GM21825 (cell line): Measurements from ENCODE around the gene PCBP1.
"Not testable (repeated sequence)": the region's sequence is repeated elsewhere in the genome, so short reads cannot be mapped to it uniquely, and the experiment has no call there.

ENCODE experiments used
- ATAC-seq: cut with Tn5 transposase; IDR thresholded peaks from one replicate; pipeline ENCODE4 v1.9.1; 2021; ENCODE audit warnings: mild to moderate bottlenecking, moderate library complexity; ENCODE audit not compliant: unreplicated experiment

Gene PCBP1

DNA sequence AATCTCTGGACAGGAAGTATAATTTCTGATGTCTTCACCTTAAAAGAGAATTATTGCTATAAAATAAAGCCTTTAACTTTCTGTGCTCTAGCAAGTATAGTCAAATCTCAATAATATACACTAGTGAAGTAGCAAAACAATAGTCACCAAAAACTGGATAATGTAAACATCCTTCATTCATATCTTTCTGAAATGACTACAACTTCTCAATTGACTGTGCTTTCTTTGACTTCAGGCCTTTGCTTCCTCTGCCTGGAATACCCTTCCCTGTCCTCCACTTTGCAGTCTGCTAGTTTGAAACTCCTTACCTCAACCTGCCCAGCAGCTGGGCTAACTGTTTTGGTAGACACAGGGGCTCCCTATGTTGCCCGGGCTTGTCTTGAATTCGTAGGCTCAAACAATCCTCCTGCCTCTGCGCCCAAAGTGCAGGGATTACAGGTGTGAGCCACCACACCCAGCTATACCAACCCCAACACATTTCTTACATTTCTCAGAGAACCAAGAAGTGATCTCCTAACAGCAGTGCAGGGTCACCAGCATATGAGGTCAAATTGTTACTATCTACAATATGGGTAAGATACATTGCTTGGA is 6.6 kb upstream of the PCBP1 start:
- ATAC-seq: no peak

DNA sequence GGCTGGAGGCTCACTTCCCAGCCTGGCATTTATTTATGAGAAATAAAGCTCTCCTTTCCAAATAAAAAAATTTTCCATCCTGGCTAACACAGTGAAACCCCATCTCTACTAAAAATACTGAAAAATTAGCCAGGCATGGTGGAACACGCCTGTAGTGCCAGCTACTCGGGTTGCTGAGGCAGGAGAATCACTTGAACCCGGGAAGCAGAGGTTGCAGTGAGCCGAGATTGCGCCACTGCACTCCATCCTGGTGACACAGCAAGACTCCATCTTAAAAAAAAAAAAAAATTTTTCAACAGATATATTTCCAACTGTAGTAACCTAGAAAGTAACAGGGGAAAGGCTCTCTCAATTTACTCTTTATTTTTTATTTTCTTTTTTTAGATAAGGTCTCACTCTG is 6.1 kb upstream of the PCBP1 start:
- no peak for ATAC-seq

GRCh38 chr2:70083344-70084156 is 3.7 kb upstream of the PCBP1 start:
- ATAC-seq: peak; percentile 33

- ATAC-seq: no peak
These were observed 2.1 kb upstream of the PCBP1 start for GRCh38 chr2:70084973-70085710.

DNA sequence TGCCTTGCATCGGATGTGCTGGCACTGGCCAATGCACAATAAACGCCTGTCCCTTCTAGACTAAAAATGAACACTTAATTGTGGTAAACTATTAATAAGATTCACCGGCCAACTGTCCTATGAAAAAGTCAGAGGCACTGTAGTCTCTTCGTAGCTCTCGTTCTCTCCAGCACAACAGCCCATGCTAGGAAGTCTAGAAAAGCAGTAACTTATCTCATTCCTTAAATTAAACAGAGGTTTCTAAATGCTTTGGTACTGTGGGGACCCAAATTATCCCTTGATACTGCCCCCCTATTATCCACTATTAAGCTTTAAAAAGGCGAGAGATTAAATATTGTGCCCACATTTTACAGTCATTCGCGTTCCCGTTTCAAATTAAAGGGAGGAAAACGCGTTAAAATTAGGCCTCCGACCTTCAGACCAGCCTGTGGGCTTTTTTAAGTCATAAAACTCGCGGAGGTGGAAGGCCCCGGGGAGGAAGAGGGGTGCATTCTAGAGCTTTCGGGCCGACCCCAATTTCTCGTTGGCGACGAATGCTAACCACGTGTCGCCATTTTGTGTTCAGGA is 1.5 kb upstream of the PCBP1 start:
- no peak for ATAC-seq

GRCh38 chr2:70086278-70086837 is 919 bp upstream of the PCBP1 start:
- ATAC-seq: peak; percentile 30

GRCh38 chr2:70087702-70088597 is 673 bp downstream of the PCBP1 start:
- no peak for ATAC-seq

- ATAC-seq: no peak
These were observed 1.4 kb downstream of the PCBP1 start for GRCh38 chr2:70088598-70089219.

DNA sequence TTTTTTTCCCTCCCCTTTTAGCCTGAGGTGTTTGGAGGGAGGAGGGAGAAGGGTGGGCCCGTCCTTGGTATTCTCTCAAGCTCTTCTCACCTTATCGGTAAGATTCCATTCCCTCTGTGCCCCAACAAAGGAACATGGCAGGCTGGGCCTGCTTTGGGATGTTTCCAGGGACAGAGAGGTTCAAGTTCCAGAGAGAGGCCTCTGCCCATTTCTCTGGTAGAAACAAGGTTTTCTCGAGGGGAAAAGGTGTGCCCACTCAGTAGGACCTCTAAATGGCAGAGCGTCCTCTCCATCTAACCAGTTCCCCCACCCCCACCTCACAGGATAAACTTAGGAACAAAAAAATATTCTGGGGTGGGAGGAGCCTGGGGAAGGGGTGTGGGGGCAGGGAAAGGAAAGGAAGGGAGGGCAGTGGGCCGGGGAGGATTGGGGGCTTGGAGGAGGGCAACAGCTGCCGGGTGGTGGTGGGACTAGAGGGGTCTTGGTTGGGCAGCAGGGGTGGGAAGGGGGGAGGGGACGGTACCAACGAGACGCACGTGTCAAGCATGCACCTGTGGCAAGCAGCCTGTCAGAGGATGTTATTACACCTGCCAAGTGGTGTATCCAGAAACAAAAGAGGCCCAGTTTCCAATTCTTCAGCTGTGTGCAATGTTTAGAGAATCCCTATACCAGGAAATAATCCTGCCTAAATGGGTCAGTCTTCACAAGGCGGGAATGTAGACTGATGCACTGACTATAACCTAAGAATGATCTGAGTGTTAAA is 2.1 kb downstream of the PCBP1 start:
- ATAC-seq: no peak

- ATAC-seq: no peak
These were observed 2.8 kb downstream of the PCBP1 start for GRCh38 chr2:70089983-70090525.

DNA sequence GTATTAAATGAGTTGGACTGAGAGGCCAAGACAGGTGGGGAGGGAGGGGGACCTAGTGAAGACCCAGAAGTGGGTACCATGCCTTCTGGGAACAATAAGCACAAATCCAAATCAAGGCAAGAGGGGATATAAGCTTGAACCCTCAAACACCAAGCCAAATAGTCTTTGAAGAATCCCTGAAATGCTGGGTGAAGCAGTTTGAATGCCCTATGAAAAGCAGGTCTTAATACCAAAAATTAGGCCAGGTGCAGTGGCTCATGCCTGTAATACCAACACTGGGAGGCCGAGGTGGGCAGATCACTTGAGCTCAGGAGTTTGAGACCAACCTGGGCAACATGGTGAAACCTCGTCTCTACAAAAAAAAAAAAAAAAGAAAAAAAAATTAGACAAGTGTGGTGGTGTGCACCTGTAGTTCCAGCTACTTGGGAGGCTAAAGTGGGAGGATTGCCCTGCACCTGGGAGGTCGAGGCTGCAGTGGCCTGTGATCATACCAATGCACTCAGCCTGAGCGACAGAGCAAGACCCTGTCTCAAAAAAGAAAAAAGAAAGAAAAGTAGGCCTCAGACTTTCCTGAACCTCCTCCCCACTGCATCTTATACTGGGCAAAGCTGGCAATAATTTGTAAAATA is 3.5 kb downstream of the PCBP1 start:
- ATAC-seq: no peak

- no peak for ATAC-seq
These were observed 4.1 kb downstream of the PCBP1 start for GRCh38 chr2:70091364-70091763.

- no peak for ATAC-seq
These were observed 4.5 kb downstream of the PCBP1 start for GRCh38 chr2:70091816-70092215.

DNA sequence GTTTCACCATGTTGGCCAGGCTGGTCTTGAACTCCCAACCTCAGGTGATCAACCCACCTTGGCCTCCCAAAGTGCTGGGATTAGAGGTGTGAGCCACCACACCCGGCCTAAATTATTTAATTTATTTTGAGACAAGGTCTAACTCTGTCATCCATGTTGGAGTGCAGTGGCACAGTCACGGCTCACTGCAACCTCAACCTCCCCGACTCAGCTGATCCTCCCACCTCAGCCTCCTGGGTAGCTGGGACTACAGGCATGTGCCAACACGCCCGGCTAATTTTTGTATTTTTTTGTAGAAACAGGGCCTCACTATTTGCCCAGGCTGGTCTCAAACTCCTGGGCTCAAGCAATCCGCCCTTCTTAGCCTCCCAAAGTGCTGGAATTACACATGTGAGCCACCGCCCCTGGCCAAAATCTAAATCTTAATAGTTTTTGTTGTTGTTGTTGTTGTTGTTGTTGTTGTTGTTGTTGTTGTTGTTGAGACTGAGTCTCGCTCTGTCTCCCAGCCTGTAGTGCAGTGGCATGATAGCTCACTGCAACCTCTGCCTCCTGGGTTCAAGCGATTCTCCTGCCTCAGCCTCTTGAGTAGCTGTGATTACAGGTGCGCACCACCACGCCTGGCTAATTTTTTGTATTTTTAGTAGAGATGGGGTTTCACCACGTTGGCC is 5.4 kb downstream of the PCBP1 start:
- not testable (repeated sequence) for ATAC-seq

GRCh38 chr2:70094171-70094977 is 7.1 kb downstream of the PCBP1 start:
- ATAC-seq: peak; percentile 31

DNA sequence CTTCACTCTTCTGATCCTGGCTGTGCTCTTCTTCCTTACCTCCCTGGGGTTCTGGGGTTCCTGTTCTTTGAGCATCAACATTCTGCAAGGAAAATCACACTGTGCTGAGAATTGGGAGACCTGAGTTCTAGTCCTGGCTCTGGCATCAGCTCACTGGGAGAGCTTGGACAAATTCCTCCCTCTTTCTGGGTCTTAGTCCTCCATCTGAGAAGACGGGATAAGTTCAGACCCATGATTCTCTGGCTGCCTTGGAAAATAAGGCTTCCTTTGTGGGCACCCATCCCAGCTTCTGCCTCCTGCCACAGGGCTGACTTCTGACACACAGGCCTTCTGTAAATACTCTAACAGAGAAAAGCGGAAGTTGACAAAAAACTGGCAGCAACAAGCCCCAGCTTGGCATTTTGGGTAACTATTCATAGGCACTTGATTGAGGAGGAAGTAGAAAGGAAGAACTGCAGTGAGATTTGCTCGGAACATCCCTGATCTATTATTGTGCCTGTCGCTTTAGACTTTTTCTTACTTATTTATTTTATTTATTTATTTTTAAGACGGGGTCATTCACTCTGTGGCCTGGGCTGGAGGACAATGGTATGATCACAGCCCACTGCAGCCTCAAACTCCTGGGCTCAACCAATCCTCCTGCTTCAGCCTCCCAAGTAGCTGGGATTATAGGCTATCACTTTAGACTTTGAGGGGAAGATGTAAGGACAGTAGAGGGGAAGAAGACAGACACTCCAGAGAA is 7.9 kb downstream of the PCBP1 start:
- peak; percentile 66 for ATAC-seq
